Naive thymus-derived CD4-positive, alpha-beta T cell (primary cell): ENCODE measurements around the gene CDK14. TPM values are rescaled to one million over a fixed set of nuclear protein-coding genes. Genes with fewer than 3 reads are reported as not detected.

Source experiments
- ATAC-seq: fragments of 150-1000 bp; cut with Tn5 transposase; 2 replicates; pipeline ENCODE4 v1.10.0; 2021; ENCODE audit warnings: mild to moderate bottlenecking, moderate library complexity
- CTCF ChIA-PET: fragments of 350-600 bp; sonication (Branson Sonifier 250); formaldehyde crosslinking; loops from one replicate; lab custom pipeline; 2021; ENCODE audit warnings: antibody characterized with exemption; lab: Charles Lee
- POLR2A ChIA-PET: fragments of 350-600 bp; sonication (Branson Sonifier 250); formaldehyde crosslinking; loops from one replicate; lab custom pipeline; 2021; ENCODE audit warnings: antibody characterized with exemption, inconsistent platforms; lab: Charles Lee
- DNase-seq, 9 donors: peaks; one replicate each; pipeline versions ENCODE4 v3.0.0 to v3.0.0-alpha.2; 2020 to 2022; ENCODE audit warnings: mixed read lengths in 1 of 9
- H3K27ac ChIP-seq: one replicate; pipeline ENCODE4 v1.7.0; 2013; ENCODE audit warnings: mild to moderate bottlenecking, low read depth, low read length, moderate library complexity
- H3K27me3 ChIP-seq, 2 donors: one replicate each; pipeline ENCODE4 v1.7.0; 2013; ENCODE audit warnings: low read length in 2 of 2, mild to moderate bottlenecking in 2 of 2, moderate library complexity in 2 of 2; ENCODE audit not compliant: control insufficient read depth in 2 of 2, insufficient read depth in 2 of 2
- H3K36me3 ChIP-seq, 3 experiments: 1 replicate in 2 of 3; 2 replicates in 1 of 3; pipeline ENCODE4 v1.7.0; 2013; ENCODE audit warnings: low read length in 3 of 3, mild to moderate bottlenecking in 3 of 3, moderate library complexity in 1 of 3; ENCODE audit not compliant: insufficient read depth in 3 of 3, control insufficient read depth in 2 of 3
- H3K4me1 ChIP-seq, 2 donors: one replicate each; pipeline ENCODE4 v1.7.0; 2013; ENCODE audit warnings: low read length in 2 of 2, mild to moderate bottlenecking in 2 of 2, moderate library complexity in 1 of 2; ENCODE audit not compliant: control insufficient read depth in 2 of 2, insufficient read depth in 2 of 2
- H3K4me3 ChIP-seq: 2 replicates; pipeline ENCODE4 v1.7.0; 2013; ENCODE audit warnings: mild to moderate bottlenecking, low read length
- H3K9me3 ChIP-seq, 3 experiments: 1 replicate in 2 of 3; 2 replicates in 1 of 3; pipeline ENCODE4 v1.7.0; 2013; ENCODE audit warnings: low read length in 3 of 3; ENCODE audit not compliant: control insufficient read depth in 2 of 3
- H3K27ac Mint-ChIP-seq, 9 donors: one replicate each; pipeline ENCODE4 v1.8.0; 2020 to 2022; ENCODE audit warnings: mixed read lengths in 9 of 9, mild to moderate bottlenecking in 8 of 9, moderate library complexity in 5 of 9, inconsistent platforms in 2 of 9
- H3K27me3 Mint-ChIP-seq, 5 donors: one replicate each; pipeline ENCODE4 v1.8.0; 2021 to 2022; ENCODE audit warnings: mixed read lengths in 5 of 5, mild to moderate bottlenecking in 1 of 5
- H3K36me3 Mint-ChIP-seq, 5 donors: one replicate each; pipeline ENCODE4 v1.8.0; 2020 to 2022; ENCODE audit warnings: mixed read lengths in 5 of 5, mild to moderate bottlenecking in 3 of 5, inconsistent platforms in 1 of 5
- H3K4me1 Mint-ChIP-seq, 7 donors: one replicate each; pipeline ENCODE4 v1.8.0; 2020 to 2022; ENCODE audit warnings: mixed read lengths in 7 of 7, mild to moderate bottlenecking in 3 of 7, inconsistent platforms in 1 of 7
- H3K4me3 Mint-ChIP-seq, 10 donors: one replicate each; pipeline ENCODE4 v1.8.0; 2020 to 2022; ENCODE audit warnings: mild to moderate bottlenecking in 10 of 10, mixed read lengths in 10 of 10, moderate library complexity in 6 of 10, inconsistent platforms in 2 of 10
- H3K9me3 Mint-ChIP-seq, 11 donors: one replicate each; pipeline ENCODE4 v1.8.0; 2020 to 2022; ENCODE audit warnings: mixed read lengths in 11 of 11, mild to moderate bottlenecking in 4 of 11, inconsistent platforms in 1 of 11, moderate library complexity in 1 of 11
- intact Hi-C, 2 donors: fragments of 100-400 bp; cut with micrococcal nuclease; formaldehyde crosslinking; loops; one replicate each; pipeline ENCODE4 v1.15.1; 2023
- polyA plus RNA-seq, 2 donors: library from polyadenylated mRNA; unstranded; fragments of 300-500 nt; fragmentation: Illumina TruSeq; gene quantifications; one replicate each; pipeline ENCODE4 v1.2.3, GENCODE V29; 2021
- total RNA-seq, 6 experiments: library from RNA in 5 of 6; stranded (reverse) in 5 of 6; gene quantifications; 1 replicate in 5 of 6; 2 replicates in 1 of 6; pipeline ENCODE4 v1.2.3 and lab custom pipeline; 2021 to 2026

CDK14 gene
- total and polyA plus RNA-seq, 7 experiments from 2014 or later = 0.05 to 9.9 (median 0.72) TPM; not detected in 1

DNA sequence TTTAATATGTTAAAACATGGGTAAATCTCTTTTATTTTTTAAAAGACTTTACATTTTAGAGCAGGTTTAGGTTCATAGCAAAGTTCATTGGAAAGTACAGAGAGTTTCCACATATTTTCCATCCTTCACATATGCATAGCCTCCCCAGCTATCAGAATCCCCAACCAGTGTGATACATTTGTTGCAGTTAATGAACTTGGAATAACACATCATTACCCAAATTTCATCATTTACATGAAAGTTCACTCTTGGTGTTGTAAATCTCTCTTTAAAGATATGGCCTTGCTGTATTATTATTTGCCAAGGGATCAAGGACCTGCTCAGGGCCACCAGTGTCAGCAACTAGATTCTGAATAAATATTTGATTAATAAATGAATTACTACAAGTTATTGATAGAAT is 263.4 kb downstream of the CDK14 start:
- no peak overlapping the region for H3K27ac Mint-ChIP-seq
- H3K4me1 Mint-ChIP-seq = no peaks in the 10 kb centered on the region
- H3K4me3 Mint-ChIP-seq = no peak overlapping the region
- H3K4me3 ChIP-seq = no peak overlapping the region
- ATAC-seq (no peak), DNase-seq (no peak)
- no peaks in the 10 kb centered on the region for H3K4me1 ChIP-seq
- intact Hi-C loops = no loop called here
- no peaks in the 10 kb centered on the region for H3K27me3 ChIP-seq
- H3K9me3 Mint-ChIP-seq = peaks cover 0 to 3% (median 0%) of the 10 kb centered on the region in 11 donors
- ChIA-PET CTCF (no interaction called here), POLR2A (no interaction called here)
- peaks cover 0 to 4% (median 0%) of the 10 kb centered on the region in 5 donors for H3K36me3 Mint-ChIP-seq
- H3K27ac ChIP-seq = no peak overlapping the region
- H3K9me3 ChIP-seq = no peaks in the 10 kb centered on the region
- no peaks in the 10 kb centered on the region for H3K36me3 ChIP-seq
- H3K27me3 Mint-ChIP-seq = peaks cover 0 to 4% (median 0%) of the 10 kb centered on the region in 5 donors

GRCh38 chr7:90864088-90864487 is 268.0 kb downstream of the CDK14 start:
- ATAC-seq = no peak
- H3K4me1 Mint-ChIP-seq = no peaks in the 10 kb centered on the region
- no peak overlapping the region for H3K27ac Mint-ChIP-seq
- no peaks in the 10 kb centered on the region for H3K9me3 ChIP-seq
- no peak overlapping the region for H3K27ac ChIP-seq
- H3K9me3 Mint-ChIP-seq = peaks cover 0 to 2% (median 0%) of the 10 kb centered on the region in 11 donors
- CTCF ChIA-PET = no interaction called here
- no peaks in the 10 kb centered on the region for H3K27me3 Mint-ChIP-seq
- peaks cover 0 to 4% (median 0%) of the 10 kb centered on the region in 5 donors for H3K36me3 Mint-ChIP-seq
- POLR2A ChIA-PET = no interaction called here
- no peak overlapping the region for H3K4me3 ChIP-seq
- H3K36me3 ChIP-seq = no peaks in the 10 kb centered on the region
- no peak for DNase-seq
- H3K4me1 ChIP-seq = no peaks in the 10 kb centered on the region
- intact Hi-C loops = no loop called here
- H3K27me3 ChIP-seq = no peaks in the 10 kb centered on the region
- no peak overlapping the region for H3K4me3 Mint-ChIP-seq

DNA sequence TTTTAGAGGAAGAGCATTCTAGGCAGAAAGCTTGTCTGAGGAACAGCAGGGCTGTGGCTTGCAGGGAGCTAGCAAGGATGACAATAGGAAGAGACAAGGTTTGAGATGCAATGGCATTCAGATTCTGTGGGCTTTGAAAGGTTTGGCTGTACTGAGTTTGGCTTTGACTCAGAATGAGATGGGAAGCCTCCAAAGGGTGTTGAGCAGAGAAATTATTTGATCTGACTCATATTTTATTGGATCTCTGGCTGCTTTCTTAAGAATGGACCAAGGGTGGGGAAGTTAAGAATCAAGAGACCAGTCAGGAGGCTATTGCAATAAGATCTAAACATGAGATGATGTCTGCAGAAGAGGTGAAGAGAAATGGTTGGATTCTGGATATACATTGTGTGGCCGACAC is 273.2 kb downstream of the CDK14 start:
- H3K27me3 ChIP-seq = no peaks in the 10 kb centered on the region
- Mint-ChIP-seq H3K9me3 (peaks cover 0 to 2% (median 0%) of the 10 kb centered on the region in 11 donors), H3K27me3 (no peaks in the 10 kb centered on the region), H3K4me1 (no peaks in the 10 kb centered on the region), H3K4me3 (no peak overlapping the region), H3K27ac (no peak overlapping the region), H3K36me3 (no peaks in the 10 kb centered on the region)
- intact Hi-C loops = no loop called here
- no peak overlapping the region for H3K27ac ChIP-seq
- ChIA-PET CTCF (no interaction called here), POLR2A (no interaction called here)
- H3K36me3 ChIP-seq = no peaks in the 10 kb centered on the region
- ATAC-seq = no peak
- H3K4me1 ChIP-seq = no peaks in the 10 kb centered on the region
- H3K4me3 ChIP-seq = no peak overlapping the region
- no peak for DNase-seq
- no peaks in the 10 kb centered on the region for H3K9me3 ChIP-seq

DNA sequence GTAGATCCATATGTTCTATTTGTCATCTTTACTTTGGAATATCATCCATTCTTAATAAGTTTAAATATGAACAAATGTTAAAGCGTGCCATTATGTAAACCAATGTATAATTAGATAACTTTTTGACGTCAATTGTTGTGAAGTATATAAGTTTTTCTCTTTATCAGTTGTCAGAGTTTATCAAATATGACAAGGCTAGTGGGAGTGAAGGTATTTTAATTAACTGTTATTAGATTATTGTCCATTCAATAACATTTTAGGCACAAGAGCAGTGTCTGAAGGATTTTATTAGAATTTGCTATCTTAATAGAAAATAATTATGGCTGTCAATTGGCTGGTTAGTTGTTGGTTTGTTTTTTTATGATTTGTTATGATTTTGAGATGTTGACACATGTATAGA is 280.6 kb downstream of the CDK14 start:
- Histone ChIP-seq H3K4me1 (no peaks in the 10 kb centered on the region), H3K27me3 (no peaks in the 10 kb centered on the region), H3K9me3 (no peaks in the 10 kb centered on the region), H3K36me3 (no peaks in the 10 kb centered on the region), H3K4me3 (no peak overlapping the region), H3K27ac (no peak overlapping the region)
- H3K9me3 Mint-ChIP-seq = peaks cover 0 to 6% (median 0%) of the 10 kb centered on the region in 11 donors
- ChIA-PET CTCF (no interaction called here), POLR2A (no interaction called here)
- ATAC-seq (no peak), DNase-seq (no peak)
- H3K27ac Mint-ChIP-seq = no peak overlapping the region
- H3K27me3 Mint-ChIP-seq = no peaks in the 10 kb centered on the region
- H3K36me3 Mint-ChIP-seq = no peaks in the 10 kb centered on the region
- no peaks in the 10 kb centered on the region for H3K4me1 Mint-ChIP-seq
- H3K4me3 Mint-ChIP-seq = no peak overlapping the region
- intact Hi-C loops = no loop called here

- Histone ChIP-seq H3K4me3 (no peak overlapping the region), H3K36me3 (no peaks in the 10 kb centered on the region), H3K27me3 (no peaks in the 10 kb centered on the region), H3K9me3 (no peaks in the 10 kb centered on the region), H3K4me1 (no peaks in the 10 kb centered on the region), H3K27ac (no peak overlapping the region)
- Mint-ChIP-seq H3K4me3 (no peak overlapping the region), H3K27ac (no peak overlapping the region), H3K27me3 (no peaks in the 10 kb centered on the region), H3K9me3 (peaks cover 0 to 6% (median 0%) of the 10 kb centered on the region in 11 donors), H3K4me1 (peaks cover 0 to 3% (median 0%) of the 10 kb centered on the region in 7 donors), H3K36me3 (no peaks in the 10 kb centered on the region)
- intact Hi-C loops = no loop called here
- ATAC-seq (no peak), DNase-seq (no peak)
- POLR2A ChIA-PET = no interaction called here
- CTCF ChIA-PET = no interaction called here
Observed at GRCh38 chr7:90877201-90877600, 281.1 kb downstream of the CDK14 start.

DNA sequence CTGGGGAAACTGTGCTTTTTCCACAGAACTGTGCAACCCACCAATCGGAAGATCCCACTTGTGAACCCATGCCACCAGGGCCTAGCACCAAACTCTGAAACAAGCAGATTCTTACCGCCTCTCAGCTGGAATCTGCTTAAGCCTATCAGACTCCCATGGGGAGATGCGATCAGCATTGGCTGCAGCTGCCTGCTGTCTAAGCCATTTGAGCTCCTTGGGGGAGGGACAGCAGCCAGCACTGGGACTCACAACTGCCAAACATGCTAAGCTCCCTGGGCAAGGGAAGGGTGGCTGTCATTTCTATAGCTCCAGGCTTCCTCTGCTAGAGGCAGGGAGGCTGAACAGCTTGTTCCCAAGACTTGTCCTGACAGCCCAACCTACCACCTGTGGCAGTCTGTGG is 283.8 kb downstream of the CDK14 start:
- no peaks in the 10 kb centered on the region for H3K27me3 ChIP-seq
- Mint-ChIP-seq H3K27ac (no peak overlapping the region), H3K9me3 (peaks cover 0 to 8% (median 0%) of the 10 kb centered on the region in 11 donors), H3K36me3 (no peaks in the 10 kb centered on the region), H3K4me3 (no peak overlapping the region), H3K4me1 (peaks cover 0 to 8% (median 0%) of the 10 kb centered on the region in 7 donors), H3K27me3 (no peaks in the 10 kb centered on the region)
- ATAC-seq (no peak), DNase-seq (no peak)
- no peaks in the 10 kb centered on the region for H3K9me3 ChIP-seq
- no peaks in the 10 kb centered on the region for H3K4me1 ChIP-seq
- intact Hi-C loops = no loop called here
- CTCF ChIA-PET = no interaction called here
- POLR2A ChIA-PET = no interaction called here
- no peak overlapping the region for H3K27ac ChIP-seq
- no peak overlapping the region for H3K4me3 ChIP-seq
- no peaks in the 10 kb centered on the region for H3K36me3 ChIP-seq

GRCh38 chr7:90886416-90886815 is 290.3 kb downstream of the CDK14 start:
- ChIA-PET CTCF (no interaction called here), POLR2A (no interaction called here)
- intact Hi-C loops = loop anchor here in 1 of 2 donors (5.0 kb wide), 1 partner anchor 51 kb away; no protein-coding TSS in a partner anchor
- no peaks in the 10 kb centered on the region for H3K9me3 ChIP-seq
- no peak overlapping the region for H3K27ac ChIP-seq
- peaks cover 0 to 5% (median 0%) of the 10 kb centered on the region in 11 donors for H3K9me3 Mint-ChIP-seq
- ATAC-seq (no peak), DNase-seq (no peak)
- H3K27me3 Mint-ChIP-seq = no peaks in the 10 kb centered on the region
- H3K4me1 ChIP-seq = no peaks in the 10 kb centered on the region
- H3K4me1 Mint-ChIP-seq = peaks cover 0 to 8% (median 0%) of the 10 kb centered on the region in 7 donors
- no peaks in the 10 kb centered on the region for H3K36me3 Mint-ChIP-seq
- no peak overlapping the region for H3K4me3 ChIP-seq
- H3K27ac Mint-ChIP-seq = no peak overlapping the region
- H3K36me3 ChIP-seq = no peaks in the 10 kb centered on the region
- no peaks in the 10 kb centered on the region for H3K27me3 ChIP-seq
- H3K4me3 Mint-ChIP-seq = no peak overlapping the region
